Endothelial cell of umbilical vein (primary cell): ENCODE results near the gene C1orf94. TPM values are rescaled to one million over a fixed set of nuclear protein-coding genes. Genes with fewer than 3 reads are reported as not detected.

Experiments used
- BruUV-seq: library from RNA; stranded (reverse); fragments of 400-500 nt; replicated peaks from 2 replicates; lab custom pipeline; 2021; lab: Mats Ljungman, UMichigan
- CTCF ChIA-PET: fragments of 300-600, 350-600 bp; sonication (Branson Sonifier 250); formaldehyde crosslinking; loops from one replicate; lab custom pipeline; 2021; ENCODE audit warnings: antibody characterized with exemption, inconsistent platforms; lab: Charles Lee
- POLR2A ChIA-PET: fragments of 300-600, 350-600 bp; sonication (Branson Sonifier 250); formaldehyde crosslinking; loops from one replicate; lab custom pipeline; 2021; ENCODE audit warnings: antibody characterized with exemption, inconsistent platforms; lab: Charles Lee
- DNase-seq: peaks from one replicate; pipeline ENCODE4 v3.0.0-alpha.2; 2011; ENCODE audit warnings: low read depth, low spot score
- FAIRE-seq: peaks from 2 replicates; lab custom pipeline; 2011; peaks lifted over from hg19 to GRCh38; lab: Jason Lieb, UNC
- H2AFZ ChIP-seq: 2 replicates; pipeline ENCODE4 v1.6.0; 2012; ENCODE audit warnings: low read depth, low read length, control low read depth, inconsistent platforms
- H3K27ac ChIP-seq: 2 replicates; pipeline ENCODE4 v1.5.1; 2011; ENCODE audit warnings: low read depth, mild to moderate bottlenecking, control low read depth, low read length, moderate library complexity; ENCODE audit not compliant: insufficient read depth
- H3K27me3 ChIP-seq, 2 experiments: 2 replicates each; pipeline versions ENCODE4 v1.6.0 to v1.6.1; 2011; ENCODE audit warnings: low read length in 2 of 2, mixed read lengths in 1 of 2; ENCODE audit not compliant: control insufficient read depth in 2 of 2, insufficient read depth in 2 of 2
- H3K36me3 ChIP-seq, 2 experiments: 2 replicates in 1 of 2; 3 replicates in 1 of 2; pipeline ENCODE4 v1.5.1; 2011; ENCODE audit warnings: low read length in 2 of 2, mild to moderate bottlenecking in 1 of 2, moderate library complexity in 1 of 2; ENCODE audit not compliant: control insufficient read depth in 2 of 2, insufficient read depth in 2 of 2; ENCODE audit errors: extremely low read depth in 1 of 2
- H3K4me1 ChIP-seq: 3 replicates; pipeline ENCODE4 v1.5.1; 2011; ENCODE audit warnings: mild to moderate bottlenecking, low read length; ENCODE audit not compliant: control insufficient read depth, insufficient read depth; ENCODE audit errors: extremely low read depth
- H3K4me2 ChIP-seq: 2 replicates; pipeline ENCODE4 v1.6.1; 2011; ENCODE audit warnings: low read length, control low read depth, mixed read lengths; ENCODE audit not compliant: insufficient read depth
- H3K4me3 ChIP-seq, 3 experiments: fragments of 200-600 bp in 1 of 3; sonication (generic), shearing (Covaris generic) in 1 of 3; replicated peaks in 1 of 3; 2 replicates each; pipeline ENCODE4 v1.5.1; 2011 to 2016; ENCODE audit warnings: control low read depth in 3 of 3, low read length in 3 of 3, mild to moderate bottlenecking in 2 of 3, inconsistent platforms in 1 of 3, low read depth in 1 of 3, moderate library complexity in 1 of 3; ENCODE audit not compliant: insufficient read depth in 1 of 3
- H3K79me2 ChIP-seq: 2 replicates; pipeline ENCODE4 v1.6.0; 2012; ENCODE audit warnings: low read length, inconsistent platforms; ENCODE audit not compliant: control insufficient read depth, insufficient read depth
- H3K9ac ChIP-seq: replicated peaks from 2 replicates; pipeline ENCODE3; 2011; ENCODE audit warnings: low read length, control low read depth; ENCODE audit not compliant: insufficient read depth; ENCODE audit errors: extremely low read depth
- H3K9me1 ChIP-seq: replicated peaks from 3 replicates; pipeline ENCODE4 v1.6.0; 2011; ENCODE audit warnings: mild to moderate bottlenecking, low read length; ENCODE audit not compliant: control insufficient read depth, insufficient read depth; ENCODE audit errors: extremely low read depth
- H3K9me3 ChIP-seq: replicated peaks from 2 replicates; pipeline ENCODE4 v1.5.1; 2012; ENCODE audit warnings: low read length, inconsistent platforms; ENCODE audit not compliant: control insufficient read depth, insufficient read depth
- H4K20me1 ChIP-seq: replicated peaks from 2 replicates; pipeline ENCODE3; 2011; ENCODE audit warnings: mild to moderate bottlenecking, low read length; ENCODE audit not compliant: control insufficient read depth, insufficient read depth; ENCODE audit errors: extremely low read depth
- CTCF ChIP-seq, 2 donors: IDR thresholded peaks; 1 replicate in 1 of 2; 2 replicates in 1 of 2; pipeline ENCODE4 v1.5.1; 2011; ENCODE audit warnings: low read length in 2 of 2, mild to moderate bottlenecking in 2 of 2, moderate library complexity in 2 of 2, control low read depth in 1 of 2, inconsistent platforms in 1 of 2, low read depth in 1 of 2; ENCODE audit not compliant: insufficient read depth in 1 of 2; ENCODE audit errors: extremely low read depth in 1 of 2
- EZH2 ChIP-seq: IDR thresholded peaks from 2 replicates; pipeline ENCODE4 v1.6.1; 2012; ENCODE audit warnings: borderline replicate concordance, low read depth, mild to moderate bottlenecking, moderate library complexity, low read length, inconsistent platforms; ENCODE audit not compliant: severe bottlenecking
- FOS ChIP-seq: IDR thresholded peaks from 2 replicates; pipeline ENCODE4 v1.6.1; 2011; ENCODE audit warnings: mild to moderate bottlenecking, low read length, moderate library complexity, borderline replicate concordance; ENCODE audit not compliant: insufficient read depth
- GATA2 ChIP-seq: IDR thresholded peaks from 2 replicates; pipeline ENCODE4 v1.7.0; 2011; ENCODE audit warnings: low read depth, mild to moderate bottlenecking, moderate library complexity, mixed read lengths, low read length; ENCODE audit not compliant: insufficient read length, insufficient read depth
- JUN ChIP-seq: IDR thresholded peaks from 2 replicates; pipeline ENCODE4 v1.6.1; 2011; ENCODE audit warnings: borderline replicate concordance, low read depth; ENCODE audit not compliant: insufficient read length, insufficient read depth
- MAX ChIP-seq: IDR thresholded peaks from 2 replicates; pipeline ENCODE4 v1.6.1; 2011; ENCODE audit not compliant: insufficient read depth, insufficient read length
- MYC ChIP-seq: IDR thresholded peaks from one replicate; pipeline ENCODE4 v1.6.1; 2011; ENCODE audit warnings: mild to moderate bottlenecking, low read depth, low read length
- POLR2A ChIP-seq: IDR thresholded peaks from 2 replicates; pipeline ENCODE4 v1.6.1; 2012; ENCODE audit warnings: low read depth, mild to moderate bottlenecking, control low read depth, low read length
- POLR2AphosphoS5 ChIP-seq: IDR thresholded peaks from 2 replicates; pipeline ENCODE4 v1.6.1; 2012; ENCODE audit warnings: low read depth, mild to moderate bottlenecking, control low read depth, low read length, moderate library complexity; ENCODE audit not compliant: insufficient read depth
- dilution Hi-C: fragments of 300-500 bp; cut with MboI; formaldehyde crosslinking; loops from one replicate; pipeline ENCODE4 v1.15.0; 2019; ENCODE audit warnings: low sequenced_read_pairs; ENCODE audit not compliant: extremely low pct_ligation_motif_present
- intact Hi-C: fragments of 100-400 bp; cut with micrococcal nuclease; formaldehyde crosslinking; loops from one replicate; pipeline ENCODE4 v1.10.0; 2022
- polyA plus RNA-seq, 4 experiments: library from polyadenylated mRNA; depleted of rRNA in 3 of 4; stranded (reverse) in 3 of 4; unstranded in 1 of 4; fragments of >200 nt; gene quantifications; 2 replicates each; pipeline versions ENCODE4 v1.2.1 to v1.2.3, GENCODE V29; 2011 to 2012; ENCODE audit warnings: missing spikeins in 1 of 4
- total RNA-seq: library from RNA; stranded (reverse); gene quantifications from 2 replicates; pipeline ENCODE4 v1.2.3, GENCODE V29; 2021

Gene C1orf94
- total and polyA plus RNA-seq, 2 donors (not counting 3 experiments of a cell fraction or from before 2014, with no cell fraction given): not detected

GRCh38 chr1:34166191-34166624 lies 10.5 kb upstream of the C1orf94 start:
- BruUV-seq: no TSS peak
- Histone ChIP-seq H3K4me2 (no peak overlapping the region), H3K27ac (no peak overlapping the region), H3K4me3 (no peak overlapping the region), H3K79me2 (no peaks in the 10 kb centered on the region), H4K20me1 (no peaks in the 10 kb centered on the region), H2AFZ (no peak overlapping the region), H3K9me1 (no peaks in the 10 kb centered on the region), H3K36me3 (no peaks in the 10 kb centered on the region), H3K27me3 (peaks cover 29 to 31% of the 10 kb centered on the region in 2 experiments), H3K9me3 (no peaks in the 10 kb centered on the region), H3K9ac (no peak overlapping the region), H3K4me1 (peaks cover 5% of the 10 kb centered on the region)
- POLR2A ChIA-PET: no interaction called here
- intact Hi-C loops: no loop called here
- dilution Hi-C loops: no loop called here
- CTCF ChIA-PET: no interaction called here
- FAIRE-seq (no peak), DNase-seq (no peak)
- TF ChIP-seq EZH2: no peak
- no peak for TF ChIP-seq GATA2
- no peak for TF ChIP-seq JUN
- no peak for TF ChIP-seq POLR2A
- TF ChIP-seq MAX: no peak
- no peak for TF ChIP-seq MYC
- TF ChIP-seq POLR2AphosphoS5: no peak
- no peak for TF ChIP-seq CTCF (IDR thresholded peaks at IDR 0.05; ENCODE audit: extremely low read depth in 1 of 2, insufficient read depth in 1 of 2, low read depth in 1 of 2, low read length in 2 of 2)
- no peak for TF ChIP-seq FOS
